Sigmoid colon (tissue), 7 donors: Measurements from ENCODE around the gene CTSL. TPM values are rescaled to one million over a fixed set of nuclear protein-coding genes. Genes with fewer than 3 reads are reported as not detected.

Source experiments
- DNase-seq: peaks from one replicate; pipeline ENCODE4 v3.0.0-alpha.2; 2019
- H3K27ac ChIP-seq, 4 donors: fragments of 200-600 bp; sonication (generic); one replicate each; pipeline ENCODE4 v1.5.1; 2016 to 2019; ENCODE audit warnings: mild to moderate bottlenecking in 1 of 4
- H3K27me3 ChIP-seq, 3 donors: fragments of 200-600 bp; sonication (generic); one replicate each; pipeline ENCODE4 v1.5.1; 2019; ENCODE audit warnings: mild to moderate bottlenecking in 1 of 3
- H3K36me3 ChIP-seq, 4 donors: fragments of 200-600 bp; sonication (generic); one replicate each; pipeline ENCODE4 v1.5.1; 2016 to 2019
- H3K4me1 ChIP-seq, 4 donors: fragments of 200-600 bp; sonication (generic); one replicate each; pipeline ENCODE4 v1.5.1; 2017 to 2019
- H3K4me3 ChIP-seq, 4 donors: fragments of 200-600 bp; sonication (generic); one replicate each; pipeline ENCODE4 v1.5.1; 2017 to 2019; ENCODE audit warnings: mild to moderate bottlenecking in 2 of 4, moderate library complexity in 1 of 4
- H3K9me3 ChIP-seq, 4 donors: fragments of 200-600 bp in 3 of 4; sonication (generic) in 3 of 4; one replicate each; pipeline versions ENCODE4 v1.5.1 to v1.6.1; 2013 to 2019
- CTCF ChIP-seq, 4 experiments: fragments of 450-650 bp in 3 of 4; fragments of 200-600 bp in 1 of 4; IDR thresholded peaks; one replicate each; pipeline ENCODE4 v1.5.1; 2016 to 2019; ENCODE audit warnings: antibody characterized with exemption in 4 of 4, mild to moderate bottlenecking in 3 of 4, moderate library complexity in 2 of 4
- EP300 ChIP-seq, 4 donors: sonication (generic); formaldehyde crosslinking; IDR thresholded peaks; one replicate each; pipeline ENCODE4 v1.6.1; 2017; ENCODE audit warnings: antibody characterized with exemption in 4 of 4
- POLR2A ChIP-seq, 2 donors: fragments of 450-650 bp; IDR thresholded peaks; one replicate each; pipeline ENCODE4 v1.6.1; 2016; ENCODE audit warnings: antibody characterized with exemption in 2 of 2, mild to moderate bottlenecking in 2 of 2, moderate library complexity in 2 of 2
- POLR2AphosphoS5 ChIP-seq, 4 donors: sonication (generic); formaldehyde crosslinking; IDR thresholded peaks; one replicate each; pipeline ENCODE4 v1.6.1; 2017; ENCODE audit warnings: antibody characterized with exemption in 4 of 4
- WGBS, 2 donors: extraction: QIAGEN DNeasy Blood & Tissue Kit; methylation state at CpG; one replicate each; pipeline ENCODE4 v1.1.7; 2013; 5-methylcytosine and 5-hydroxymethylcytosine counted together
- intact Hi-C: fragments of 100-400 bp; cut with DNase I; formaldehyde crosslinking; loops from one replicate; pipeline ENCODE4 v1.15.1; 2023
- polyA plus RNA-seq, 3 donors: library from polyadenylated mRNA; stranded (reverse); fragments of 200-250 nt; gene quantifications; one replicate each; pipeline ENCODE4 v1.2.3, GENCODE V29; 2013
- total RNA-seq, 4 donors: library from RNA; depleted of rRNA; stranded (reverse); fragments of >200 nt; gene quantifications; one replicate each; pipeline ENCODE4 v1.1.0, GENCODE V29; 2016
- donor health status: healthy with polysubstance abuse.
- donor health status: Bipolar disorder and iron deficiency.
- donor health status: healthy.

The CTSL gene
- total and polyA plus RNA-seq, 7 donors: 35.4 to 179 (median 107) TPM

- WGBS, 2 donors: 84 to 93% methylated on average over 4 of the region's 4 CpGs
- no peaks in the 10 kb centered on the region for H3K9me3 ChIP-seq
- intact Hi-C loops: no loop called here
- H3K27me3 ChIP-seq: no peaks in the 10 kb centered on the region
- no peaks in the 10 kb centered on the region for H3K4me1 ChIP-seq
- no peak overlapping the region for H3K4me3 ChIP-seq
- H3K27ac ChIP-seq: no peak overlapping the region
- no peak for DNase-seq
- H3K36me3 ChIP-seq: no peaks in the 10 kb centered on the region
- TF ChIP-seq EP300 (IDR thresholded peaks at IDR 0.05) (no peak), POLR2AphosphoS5 (IDR thresholded peaks at IDR 0.05) (no peak), POLR2A (IDR thresholded peaks at IDR 0.05) (no peak), CTCF (IDR thresholded peaks at IDR 0.05) (no peak)
Observed at GRCh38 chr9:87778996-87779395, 53.1 kb downstream of the CTSL start.

Other genes with a start within 250 kb of the CTSL start
- gene DAPK1, start 228.3 kb upstream of the CTSL start, total RNA-seq: 10 to 100 TPM; 78.1 to 92.5 (median 84.4) TPM
- 1 to 10 TPM; 4.8 to 7.1 (median 5.5) TPM for gene DAPK1, start 228.3 kb upstream of the CTSL start, polyA plus RNA-seq
- gene SPATA31E1, start 156.8 kb downstream of the CTSL start, total RNA-seq: not detected
- gene SPATA31E1, start 156.8 kb downstream of the CTSL start, polyA plus RNA-seq: under 1 TPM in 1 of 3 donors, not detected in 2; 0.01 TPM
- gene SPATA31C1, start 191.8 kb downstream of the CTSL start, total RNA-seq: not detected
- not detected for gene SPATA31C1, start 191.8 kb downstream of the CTSL start, polyA plus RNA-seq
- gene CDK20, start 248.4 kb downstream of the CTSL start, total RNA-seq: 1 to 10 TPM; 5.4 to 9.4 (median 7.2) TPM
- gene CDK20, start 248.4 kb downstream of the CTSL start, polyA plus RNA-seq: 1 to 10 TPM; 4.4 to 9.0 (median 5.8) TPM